ACC112 (cell line): ENCODE measurements around the gene COX20.
"Not testable (repeated sequence)": the region's sequence is repeated elsewhere in the genome, so short reads cannot be mapped to it uniquely, and the experiment has no call there.

Source experiments
- H2AFZ ChIP-seq: fragments of 200-600 bp; sonication (generic); one replicate; pipeline ENCODE4 v1.6.0; 2017; ENCODE audit warnings: antibody characterized with exemption, low read length; ENCODE audit not compliant: unreplicated experiment
- H3K27ac ChIP-seq: fragments of 200-600 bp; sonication (generic); 2 replicates; pipeline ENCODE4 v1.5.1; 2014; ENCODE audit warnings: low read depth, mild to moderate bottlenecking, antibody characterized with exemption, low read length, moderate library complexity
- H3K27me3 ChIP-seq: fragments of 200-600 bp; sonication (generic); 2 replicates; pipeline ENCODE4 v1.6.1; 2014; ENCODE audit warnings: mild to moderate bottlenecking, antibody characterized with exemption, low read length, moderate library complexity, mixed read lengths; ENCODE audit not compliant: insufficient read depth
- H3K36me3 ChIP-seq: fragments of 200-600 bp; sonication (generic); 2 replicates; pipeline ENCODE4 v1.6.1; 2016; ENCODE audit warnings: mild to moderate bottlenecking, antibody characterized with exemption, low read length, moderate library complexity, mixed read lengths; ENCODE audit not compliant: insufficient read depth
- H3K4me1 ChIP-seq: fragments of 200-600 bp; sonication (generic); one replicate; pipeline ENCODE4 v1.6.1; 2016; ENCODE audit warnings: low read length, mixed read lengths; ENCODE audit not compliant: insufficient read depth, unreplicated experiment, control insufficient read depth
- H3K4me3 ChIP-seq: fragments of 200-600 bp; sonication (generic); 2 replicates; pipeline ENCODE4 v1.5.1; 2014; ENCODE audit warnings: mild to moderate bottlenecking, low read depth, low read length
- H3K79me2 ChIP-seq: fragments of 200-600 bp; sonication (generic); one replicate; pipeline ENCODE4 v1.6.0; 2016; ENCODE audit warnings: low read length; ENCODE audit not compliant: control insufficient read depth, unreplicated experiment, insufficient read depth

The COX20 gene

GRCh38 chr1:244822878-244823277 lies 12.6 kb upstream of the COX20 start:
- Histone ChIP-seq H3K36me3 (no peaks in the 10 kb centered on the region), H2AFZ (no peak overlapping the region), H3K4me1 (no peaks in the 10 kb centered on the region), H3K27me3 (no peaks in the 10 kb centered on the region), H3K27ac (no peak overlapping the region), H3K4me3 (no peak overlapping the region), H3K79me2 (no peaks in the 10 kb centered on the region)

DNA sequence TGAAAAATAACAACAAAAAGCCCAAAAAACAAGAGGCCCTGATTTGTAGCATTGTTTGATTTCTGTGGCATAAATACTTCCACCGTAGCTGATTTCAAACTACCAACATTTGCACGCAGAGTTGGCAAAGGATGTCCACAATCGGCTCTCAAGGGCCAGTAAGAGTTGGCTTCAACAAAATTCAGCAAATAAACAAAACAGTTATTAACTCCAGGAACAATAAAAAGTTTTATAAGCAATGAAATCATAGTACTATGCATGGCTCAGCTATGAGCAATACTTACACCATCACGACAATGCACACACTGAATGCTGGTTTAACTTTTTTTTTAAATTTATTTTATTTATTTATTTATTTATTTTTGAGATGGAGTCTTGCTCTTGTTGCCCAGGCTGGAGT lies 8.7 kb upstream of the COX20 start:
- no peaks in the 10 kb centered on the region for H3K36me3 ChIP-seq
- H3K27ac ChIP-seq, result no peak overlapping the region
- H3K4me3 ChIP-seq, result no peak overlapping the region
- no peaks in the 10 kb centered on the region for H3K79me2 ChIP-seq
- H3K27me3 ChIP-seq, result no peaks in the 10 kb centered on the region
- H2AFZ ChIP-seq, result no peak overlapping the region
- peaks cover 9% of the 10 kb centered on the region for H3K4me1 ChIP-seq

DNA sequence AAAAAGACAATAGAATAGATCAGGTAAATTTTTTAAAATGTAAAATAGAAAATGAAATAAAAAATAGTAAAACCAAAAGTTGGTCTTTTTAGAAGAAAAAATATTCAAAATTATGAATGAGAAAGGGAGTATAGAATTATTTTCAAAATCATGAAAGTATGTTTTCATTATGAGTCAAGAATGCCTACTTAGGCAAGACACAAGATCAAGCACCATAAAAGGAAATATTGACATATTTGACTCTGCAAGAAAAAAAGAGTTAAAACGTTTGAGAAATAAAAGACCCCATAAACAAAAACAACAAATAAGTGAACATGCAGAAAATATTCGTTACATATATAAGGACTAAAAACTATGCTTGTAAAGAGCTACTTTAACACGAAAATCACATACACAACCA lies 4.8 kb upstream of the COX20 start:
- H3K27ac ChIP-seq, result peak overlapping the region; percentile 55; the same call in 1 of the 2 replicates
- no peak overlapping the region for H2AFZ ChIP-seq
- H3K4me1 ChIP-seq, result peaks cover 9% of the 10 kb centered on the region

GRCh38 chr1:244833260-244833659 lies 2.2 kb upstream of the COX20 start:
- Histone ChIP-seq H2AFZ (peak overlapping the region; percentile 54), H3K27ac (peak overlapping the region; percentile 99), H3K79me2 (peaks cover 26% of the 10 kb centered on the region), H3K4me1 (peaks cover 20% of the 10 kb centered on the region), H3K4me3 (peak overlapping the region; percentile 79)
- not testable (repeated sequence) for H3K27me3 ChIP-seq, H3K36me3 ChIP-seq

More for the DNA sequence above, 4.8 kb upstream of the COX20 start:
- Histone ChIP-seq H3K79me2 (no peaks in the 10 kb centered on the region), H3K36me3 (no peaks in the 10 kb centered on the region), H3K27me3 (no peaks in the 10 kb centered on the region), H3K4me3 (no peak overlapping the region)

DNA sequence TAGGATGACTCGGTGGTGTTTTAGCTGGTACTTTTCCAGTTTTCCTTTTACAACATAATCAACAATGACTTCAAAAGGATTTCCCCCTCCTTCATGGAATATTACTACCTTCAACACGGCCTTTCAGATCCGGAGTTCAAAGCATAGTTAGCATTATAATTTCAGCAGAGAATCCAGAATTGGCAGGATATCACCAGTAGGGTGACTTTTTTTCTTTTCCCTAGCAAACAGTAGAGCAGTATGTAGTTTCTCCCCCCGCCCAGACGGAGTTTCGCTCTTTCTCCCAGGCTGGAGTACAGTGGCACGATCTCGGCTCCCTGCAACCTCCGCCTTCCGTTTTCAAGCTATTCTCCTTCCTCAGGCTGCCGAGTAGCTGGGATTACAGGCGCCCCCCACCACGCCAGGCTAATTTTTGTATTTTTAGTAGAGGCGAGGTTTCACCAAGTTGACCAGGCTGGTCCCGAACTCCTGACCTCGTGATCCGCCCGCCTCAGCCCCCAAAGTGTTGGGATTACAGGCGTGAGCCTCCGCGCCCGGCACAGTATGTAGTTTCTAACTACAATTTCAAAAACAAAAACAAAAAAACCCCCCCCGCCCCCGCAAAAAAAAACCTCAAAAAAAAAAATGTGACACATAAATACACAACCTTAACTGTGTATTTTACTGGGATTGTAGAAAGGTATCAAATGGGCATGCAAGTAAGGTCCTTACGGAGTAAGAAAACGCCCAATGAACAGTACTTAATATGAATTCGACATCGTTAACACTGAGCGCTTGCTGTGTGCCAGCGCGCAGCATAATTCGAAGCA lies 1.5 kb upstream of the COX20 start:
- Histone ChIP-seq H3K27ac (peak overlapping the region; percentile 99), H3K79me2 (peaks cover 33% of the 10 kb centered on the region), H3K36me3 (no peaks in the 10 kb centered on the region), H3K27me3 (no peaks in the 10 kb centered on the region), H2AFZ (peak overlapping the region; percentile 54), H3K4me3 (peak overlapping the region; percentile 79), H3K4me1 (peaks cover 23% of the 10 kb centered on the region)

GRCh38 chr1:244834543-244835275 lies 749 bp upstream of the COX20 start:
- peaks cover 23% of the 10 kb centered on the region for H3K4me1 ChIP-seq
- H3K27me3 ChIP-seq, result no peaks in the 10 kb centered on the region
- peak overlapping the region; percentile 63 for H2AFZ ChIP-seq
- peaks cover 40% of the 10 kb centered on the region for H3K79me2 ChIP-seq
- peak overlapping the region; percentile 99 for H3K27ac ChIP-seq
- peak overlapping the region; percentile 79 for H3K4me3 ChIP-seq
- H3K36me3 ChIP-seq, result peaks cover 4% of the 10 kb centered on the region; the same call in 1 of the 2 replicates

- no peaks in the 10 kb centered on the region for H3K27me3 ChIP-seq
- peak overlapping the region; percentile 79 for H3K4me3 ChIP-seq
- H3K79me2 ChIP-seq, result peaks cover 53% of the 10 kb centered on the region
- no peak overlapping the region for H2AFZ ChIP-seq
- H3K4me1 ChIP-seq, result peaks cover 15% of the 10 kb centered on the region
- peaks cover 16% of the 10 kb centered on the region for H3K36me3 ChIP-seq
- peak overlapping the region; percentile 99 for H3K27ac ChIP-seq
These were observed 670 bp downstream of the COX20 start for GRCh38 chr1:244836135-244836521.

- H3K79me2 ChIP-seq, result peaks cover 57% of the 10 kb centered on the region
- H3K27me3 ChIP-seq, result no peaks in the 10 kb centered on the region
- H3K4me3 ChIP-seq, result peak overlapping the region; percentile 79
- H2AFZ ChIP-seq, result no peak overlapping the region
- peaks cover 21% of the 10 kb centered on the region for H3K36me3 ChIP-seq
- H3K4me1 ChIP-seq, result peaks cover 14% of the 10 kb centered on the region
- H3K27ac ChIP-seq, result peak overlapping the region; percentile 99
These were observed 1.1 kb downstream of the COX20 start for GRCh38 chr1:244836584-244836983.

- Histone ChIP-seq H3K36me3 (peaks cover 32% of the 10 kb centered on the region), H2AFZ (no peak overlapping the region), H3K4me3 (peak overlapping the region; percentile 79), H3K27me3 (no peaks in the 10 kb centered on the region), H3K4me1 (peaks cover 14% of the 10 kb centered on the region), H3K27ac (peak overlapping the region; percentile 99), H3K79me2 (peaks cover 63% of the 10 kb centered on the region)
These were observed 2.3 kb downstream of the COX20 start for GRCh38 chr1:244837597-244838258.

DNA sequence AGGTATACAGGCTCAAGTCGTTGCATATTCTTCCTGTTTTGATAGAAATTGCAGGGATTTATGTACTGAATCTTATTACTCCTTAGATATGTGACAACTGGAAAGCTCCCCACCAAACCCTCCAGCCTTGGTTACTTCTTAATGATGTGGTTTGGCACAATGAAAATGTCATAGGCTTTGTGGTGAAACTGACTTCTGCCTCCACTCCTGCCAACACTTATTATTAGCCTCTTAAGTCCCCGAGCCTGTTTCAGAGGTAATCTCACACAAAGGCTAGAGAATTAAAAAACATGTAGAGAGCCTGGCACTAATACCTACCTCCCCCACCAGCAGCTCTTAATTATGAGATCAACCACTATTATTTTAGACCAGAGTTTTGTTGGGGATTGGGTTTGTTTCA lies 4.2 kb downstream of the COX20 start:
- Histone ChIP-seq H3K27ac (0 out of 2 replicates have a peak overlapping the region, but pooled peaks have one; percentile 1), H3K27me3 (no peaks in the 10 kb centered on the region), H3K4me1 (peaks cover 18% of the 10 kb centered on the region), H3K36me3 (peaks cover 50% of the 10 kb centered on the region), H3K79me2 (peaks cover 63% of the 10 kb centered on the region), H2AFZ (no peak overlapping the region), H3K4me3 (no peak overlapping the region)
